Activated CD4-positive, alpha-beta T cell treated with anti-CD3 and anti-CD28 coated beads, Interleukin-2, amount 50 U/mL, for 48 hours (primary cell): Measurements from ENCODE around the gene ASB15.
"Not testable (repeated sequence)": the region's sequence is repeated elsewhere in the genome, so short reads cannot be mapped to it uniquely, and the experiment has no call there.

Experiments
- DNase-seq, 2 experiments: peaks; one replicate each; pipeline ENCODE4 v3.0.0-alpha.2; 2020

ASB15 gene

GRCh38 chr7:123599766-123600165 lies 1.9 kb upstream of the ASB15 start:
- no peak for DNase-seq

GRCh38 chr7:123600876-123601275 lies 745 bp upstream of the ASB15 start:
- no peak for DNase-seq

- DNase-seq = no peak
Observed at GRCh38 chr7:123602648-123603047, 1.0 kb downstream of the ASB15 start.

DNA sequence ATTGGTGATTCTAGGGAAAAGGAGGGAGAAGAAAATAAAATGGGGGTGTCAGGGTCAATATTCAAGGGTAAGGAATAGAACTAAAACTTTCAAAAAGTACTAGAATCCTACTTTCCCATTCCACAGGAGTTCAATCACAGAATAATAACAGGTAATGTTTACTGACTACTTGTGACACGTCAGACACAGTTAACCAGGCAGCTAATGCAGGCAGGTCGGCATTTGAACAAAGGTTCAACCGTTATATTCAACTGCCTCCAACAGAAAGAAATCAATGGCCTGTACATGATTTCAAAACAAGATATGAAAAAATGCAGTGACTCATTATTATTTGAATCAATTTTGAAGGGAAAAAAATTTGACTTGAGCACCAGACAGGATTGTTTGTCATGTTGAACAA lies 3.1 kb downstream of the ASB15 start:
- no peak for DNase-seq

DNA sequence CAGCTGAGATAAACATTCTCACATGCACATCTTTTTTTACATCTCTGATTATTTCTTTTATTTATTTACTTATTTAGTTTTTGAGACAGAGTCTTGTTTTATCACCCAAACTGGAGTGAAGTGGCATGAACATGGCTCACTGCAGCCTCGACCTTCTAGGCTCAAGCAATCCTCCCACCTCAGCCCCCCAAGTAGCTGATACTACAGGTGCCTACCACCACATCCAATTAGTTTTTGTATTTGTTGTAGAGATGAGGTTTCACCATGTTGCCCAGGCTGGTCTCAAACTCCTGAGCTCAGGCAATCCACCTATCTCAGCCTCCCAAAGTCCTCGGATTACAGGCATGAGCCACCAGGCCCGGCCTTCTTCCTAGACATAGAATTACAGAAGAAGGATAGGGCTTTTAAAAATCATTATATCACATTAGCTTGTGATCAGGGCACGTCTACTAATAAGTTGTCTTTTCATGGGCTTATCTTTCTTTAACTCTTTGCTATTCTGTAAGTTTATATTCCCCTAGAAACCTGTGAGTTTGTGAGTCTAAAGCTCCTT lies 5.9 kb downstream of the ASB15 start:
- DNase-seq = no peak

DNA sequence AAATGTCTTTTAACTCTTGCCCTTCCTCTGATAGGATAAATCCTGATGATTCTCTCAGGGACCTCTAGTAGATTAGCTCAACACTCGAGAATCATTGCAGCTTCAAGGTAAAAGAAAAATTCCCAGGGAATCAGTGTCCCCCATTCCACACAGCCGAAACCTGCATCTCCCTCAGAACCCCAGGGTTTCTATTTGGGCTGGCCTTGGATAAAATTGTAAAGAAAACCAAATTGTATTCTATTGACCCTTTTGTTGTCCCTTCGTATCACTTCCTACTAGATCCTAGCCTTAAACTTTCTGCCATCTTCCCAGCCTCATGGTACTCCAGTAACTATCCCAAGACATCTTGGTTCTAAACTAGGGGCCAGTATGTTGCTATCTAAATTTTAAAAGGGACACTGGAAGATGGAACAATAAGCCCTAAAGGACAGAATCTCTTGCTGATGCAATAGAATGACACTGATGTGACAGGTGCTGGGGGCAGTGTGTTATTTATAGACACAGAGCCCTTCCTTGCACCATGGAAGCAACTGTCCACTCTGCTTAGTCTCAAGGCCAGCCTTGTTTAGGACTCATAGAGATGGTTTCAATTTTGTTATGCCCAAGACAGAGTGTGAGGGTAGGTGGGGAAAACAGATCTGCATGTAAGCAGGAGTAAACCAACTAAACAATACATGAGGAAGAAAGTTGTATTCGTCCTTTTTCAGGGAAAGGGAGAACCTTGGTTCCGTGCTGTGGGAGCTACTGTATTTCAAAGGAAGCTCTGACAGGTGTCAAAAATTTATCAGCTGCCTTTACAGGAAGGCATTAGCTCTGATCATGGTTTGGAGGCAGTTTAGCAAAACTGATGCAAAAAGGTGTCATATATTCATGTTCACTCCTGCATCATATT lies 7.6 kb downstream of the ASB15 start:
- no peak for DNase-seq

DNA sequence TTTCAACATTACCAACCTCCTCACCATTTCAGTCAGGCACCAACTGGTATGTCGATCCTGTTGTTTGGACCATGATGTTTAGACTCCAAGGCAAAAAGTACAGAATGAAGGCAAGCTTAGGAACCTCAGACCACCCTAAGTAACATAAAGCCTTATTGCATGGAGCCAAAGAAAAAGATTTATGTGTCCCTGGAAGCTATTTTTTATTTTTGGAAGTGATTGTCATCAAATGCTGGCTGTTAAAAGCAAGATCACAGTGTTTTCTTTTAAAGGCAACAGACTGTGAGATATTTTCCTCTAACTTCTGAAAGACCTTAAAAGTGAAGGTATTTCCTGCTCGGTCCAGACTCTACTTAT lies 8.2 kb downstream of the ASB15 start:
- no peak for DNase-seq

GRCh38 chr7:123612024-123612423 lies 10.4 kb downstream of the ASB15 start:
- DNase-seq = no peak

DNA sequence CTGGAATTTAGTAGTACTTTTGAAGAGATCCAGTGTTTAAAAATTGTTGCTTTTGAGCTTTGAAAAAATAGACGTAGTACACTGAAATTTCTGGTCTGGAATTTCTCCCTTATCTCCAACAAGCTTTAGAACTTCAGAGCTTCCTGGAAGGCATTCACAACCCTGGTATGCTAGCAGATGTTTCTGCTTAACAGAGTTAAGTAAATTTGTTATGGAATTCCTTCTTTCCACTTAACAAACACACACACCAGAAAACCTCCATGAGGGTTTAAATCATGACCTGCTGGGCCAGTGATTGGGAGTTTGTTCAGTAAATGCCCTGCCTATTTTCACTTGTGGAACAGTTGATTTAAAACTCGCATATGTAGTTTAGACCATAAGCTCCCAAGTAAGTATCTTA lies 13.7 kb downstream of the ASB15 start:
- DNase-seq = no peak

DNA sequence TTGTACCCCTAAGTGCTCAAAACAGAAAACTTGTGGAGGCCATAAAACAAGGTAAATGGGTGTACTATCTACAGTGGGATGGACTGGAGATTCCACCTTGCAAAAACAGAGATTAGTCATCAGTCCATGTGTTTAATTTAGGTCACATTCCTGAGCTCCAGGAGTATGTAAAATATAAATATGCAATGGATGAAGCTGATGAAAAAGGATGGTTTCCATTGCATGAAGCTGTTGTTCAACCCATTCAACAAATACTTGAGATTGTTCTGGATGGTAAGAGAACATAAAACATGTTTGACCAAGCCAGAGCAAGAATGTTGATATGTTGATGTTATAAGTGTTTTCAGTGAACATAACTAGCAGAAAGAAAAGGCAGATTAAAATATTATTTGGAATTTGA lies 14.6 kb downstream of the ASB15 start:
- no peak for DNase-seq

GRCh38 chr7:123621707-123622106 lies 20.1 kb downstream of the ASB15 start:
- DNase-seq = no peak

GRCh38 chr7:123622660-123623386 lies 21.2 kb downstream of the ASB15 start:
- DNase-seq = no peak

DNA sequence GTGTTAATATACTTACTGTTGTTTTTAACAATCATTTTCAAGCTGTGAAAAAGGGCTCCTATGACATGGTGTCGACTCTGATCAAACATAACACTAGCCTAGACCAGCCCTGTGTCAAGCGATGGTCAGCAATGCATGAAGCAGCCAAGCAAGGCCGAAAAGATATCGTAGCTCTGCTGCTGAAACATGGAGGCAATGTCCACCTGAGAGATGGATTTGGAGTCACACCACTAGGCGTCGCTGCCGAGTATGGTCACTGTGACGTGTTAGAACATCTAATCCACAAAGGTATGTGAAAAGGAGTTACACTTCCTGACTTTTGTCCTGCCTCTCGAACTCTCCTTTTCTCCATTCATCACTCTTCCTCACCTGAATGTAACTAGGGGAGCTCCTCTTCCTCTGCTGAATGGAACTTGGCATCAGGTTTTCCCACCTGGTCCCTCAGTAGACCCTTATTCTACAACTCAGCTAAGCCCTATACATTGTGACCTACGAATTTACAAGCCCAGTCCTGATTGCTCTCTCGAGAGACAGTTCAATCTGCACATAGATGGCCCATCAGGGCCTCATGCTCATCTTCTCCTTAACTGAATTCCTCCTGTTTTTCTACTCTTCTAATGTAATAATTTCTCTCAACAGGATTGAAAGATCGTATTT lies 23.0 kb downstream of the ASB15 start:
- DNase-seq = peak; percentile 78 to 81

DNA sequence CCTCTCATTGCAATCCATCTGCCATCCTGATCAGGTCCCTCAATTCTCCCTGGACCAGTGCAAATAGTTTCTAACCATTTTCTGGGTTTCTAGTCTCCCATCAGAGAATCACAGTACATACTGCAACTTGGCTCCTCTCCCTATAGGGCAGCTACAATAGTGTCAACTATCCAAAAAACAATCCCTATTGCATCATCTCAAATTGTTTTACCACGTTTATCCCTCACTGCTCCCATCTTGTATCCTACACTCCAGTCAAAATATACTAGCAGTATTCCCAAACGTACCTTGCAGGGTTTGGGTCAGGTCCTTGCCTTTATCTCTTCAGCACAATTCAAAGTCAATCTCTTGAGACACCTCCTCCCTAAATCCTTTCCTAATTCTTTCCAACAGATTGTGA lies 23.6 kb downstream of the ASB15 start:
- no peak for DNase-seq

DNA sequence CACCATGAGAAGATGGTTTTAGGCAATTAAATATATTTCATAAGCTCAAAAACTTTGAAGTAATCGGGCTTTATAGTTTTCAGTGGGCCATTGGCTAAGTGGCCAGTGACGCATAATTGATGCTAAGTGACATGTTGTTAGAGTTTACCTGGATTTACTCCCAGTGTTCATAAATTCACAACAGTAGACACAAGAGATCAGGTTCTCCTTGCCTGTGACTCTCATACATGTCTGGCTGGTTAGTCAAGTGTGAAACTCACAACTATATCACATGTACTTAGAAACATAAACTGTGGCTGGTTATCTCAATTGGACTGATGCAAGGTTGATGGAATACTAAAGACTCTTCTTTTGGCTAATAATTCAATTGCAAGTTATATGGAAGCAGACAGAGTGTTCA lies 26.2 kb downstream of the ASB15 start:
- no peak for DNase-seq

DNA sequence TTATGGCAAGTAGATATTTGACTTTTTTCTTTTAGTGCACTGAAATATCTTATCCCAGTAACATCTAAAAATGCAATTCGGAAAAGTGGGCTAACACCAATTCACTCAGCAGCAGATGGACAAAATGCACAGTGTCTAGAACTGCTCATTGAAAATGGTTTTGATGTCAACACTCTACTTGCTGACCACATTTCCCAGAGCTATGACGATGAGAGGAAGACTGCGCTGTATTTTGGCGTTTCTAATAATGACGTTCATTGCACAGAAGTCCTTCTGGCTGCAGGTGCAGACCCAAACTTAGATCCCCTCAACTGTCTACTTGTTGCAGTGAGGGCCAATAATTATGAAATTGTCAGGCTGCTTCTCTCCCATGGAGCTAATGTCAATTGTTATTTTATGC lies 27.2 kb downstream of the ASB15 start:
- DNase-seq = no peak

DNA sequence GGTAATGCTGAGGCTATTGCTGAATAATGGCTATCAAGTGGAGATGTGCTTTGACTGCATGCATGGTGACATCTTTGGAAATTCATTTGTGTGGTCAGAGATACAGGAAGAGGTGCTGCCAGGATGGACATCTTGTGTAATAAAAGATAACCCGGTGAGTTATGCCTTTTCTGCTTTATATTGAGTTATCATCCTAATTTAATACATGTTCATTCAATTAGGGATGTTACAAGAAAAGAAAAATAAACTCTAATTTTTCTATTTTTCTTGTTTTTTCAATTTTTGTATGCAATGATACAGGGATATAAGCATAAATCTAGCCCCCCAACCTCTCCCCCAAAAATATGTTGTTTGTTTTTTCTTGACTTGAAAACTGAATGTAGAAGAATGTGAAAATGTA lies 27.7 kb downstream of the ASB15 start:
- no peak for DNase-seq

- DNase-seq = no peak
Observed at GRCh38 chr7:123632808-123633207, 31.2 kb downstream of the ASB15 start.

- DNase-seq = no peak
Observed at GRCh38 chr7:123633553-123633952, 31.9 kb downstream of the ASB15 start.

DNA sequence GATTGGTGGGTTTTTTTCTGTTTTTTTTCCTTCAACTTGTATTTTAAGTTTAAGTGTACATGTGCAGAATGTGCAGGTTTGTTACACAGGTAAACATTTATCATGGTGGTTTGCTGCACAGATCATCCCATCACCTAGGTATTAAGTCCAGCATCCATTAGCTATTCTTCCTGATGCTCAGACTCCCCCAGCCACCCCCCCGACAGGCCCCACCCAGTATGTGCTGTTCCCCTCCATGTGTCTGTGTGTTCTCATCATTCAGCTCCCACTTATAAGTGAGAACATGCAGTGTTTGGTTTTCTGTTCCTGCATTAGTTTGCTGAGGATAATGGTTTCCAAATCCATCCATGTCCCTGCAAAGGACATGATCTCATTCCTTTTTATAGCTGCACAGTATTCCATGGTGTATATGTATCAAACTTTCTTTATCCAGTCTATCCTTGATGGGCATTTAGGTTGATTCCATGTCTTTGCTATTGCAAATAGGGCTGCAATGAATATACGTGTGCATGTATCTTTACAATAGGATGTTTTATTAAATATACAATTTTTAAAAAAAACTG lies 32.5 kb downstream of the ASB15 start:
- DNase-seq = not testable (repeated sequence)

GRCh38 chr7:123635551-123636359 lies 34.1 kb downstream of the ASB15 start:
- no peak for DNase-seq

GRCh38 chr7:123637203-123637602 lies 35.6 kb downstream of the ASB15 start:
- DNase-seq = no peak
